ENCODE results near the gene SPATA16.
"Not testable (repeated sequence)": the region's sequence is repeated elsewhere in the genome, so short reads cannot be mapped to it uniquely, and the experiment has no call there.

SPATA16 gene

GRCh38 chr3:173055228-173055933, 85.7 kb downstream of the SPATA16 start:
- DNase-seq: no peak

- DNase-seq: no peak
Observed at GRCh38 chr3:173049360-173049759, 91.7 kb downstream of the SPATA16 start.

- no peak for DNase-seq
Observed at GRCh38 chr3:173045770-173046382, 95.2 kb downstream of the SPATA16 start.

- DNase-seq: no peak
Observed at GRCh38 chr3:173044998-173045397, 96.0 kb downstream of the SPATA16 start.

GRCh38 chr3:173043757-173044156, 97.3 kb downstream of the SPATA16 start:
- no peak for DNase-seq

- DNase-seq: no peak
Observed at GRCh38 chr3:173038484-173038871, 102.6 kb downstream of the SPATA16 start.

- DNase-seq: no peak
Observed at GRCh38 chr3:173037840-173038483, 103.1 kb downstream of the SPATA16 start.

- no peak for DNase-seq
Observed at GRCh38 chr3:173030273-173030672, 110.8 kb downstream of the SPATA16 start.

- no peak for DNase-seq
Observed at GRCh38 chr3:173028351-173028750, 112.7 kb downstream of the SPATA16 start.

- no peak for DNase-seq
Observed at GRCh38 chr3:173027429-173027828, 113.6 kb downstream of the SPATA16 start.

- DNase-seq: no peak
Observed at GRCh38 chr3:173025941-173026340, 115.1 kb downstream of the SPATA16 start.

- DNase-seq: no peak
Observed at GRCh38 chr3:173021547-173022185, 119.4 kb downstream of the SPATA16 start.

GRCh38 chr3:173020128-173020527, 120.9 kb downstream of the SPATA16 start:
- DNase-seq: not testable (repeated sequence)

- no peak for DNase-seq
Observed at GRCh38 chr3:173019378-173019777, 121.7 kb downstream of the SPATA16 start.

- no peak for DNase-seq
Observed at GRCh38 chr3:173018758-173019157, 122.3 kb downstream of the SPATA16 start.

- DNase-seq: no peak
Observed at GRCh38 chr3:173013219-173013832, 127.7 kb downstream of the SPATA16 start.

- DNase-seq: no peak
Observed at GRCh38 chr3:173009410-173009809, 131.6 kb downstream of the SPATA16 start.

- DNase-seq: no peak
Observed at GRCh38 chr3:173008978-173009377, 132.1 kb downstream of the SPATA16 start.

GRCh38 chr3:173007079-173007723, 133.8 kb downstream of the SPATA16 start:
- no peak for DNase-seq

- DNase-seq: no peak
Observed at GRCh38 chr3:173006006-173006405, 135.0 kb downstream of the SPATA16 start.

- no peak for DNase-seq
Observed at GRCh38 chr3:173004681-173005080, 136.4 kb downstream of the SPATA16 start.

- no peak for DNase-seq
Observed at GRCh38 chr3:173003956-173004355, 137.1 kb downstream of the SPATA16 start.

GRCh38 chr3:173003471-173003870, 137.6 kb downstream of the SPATA16 start:
- DNase-seq: no peak

All from activated CD8-positive, alpha-beta memory T cell treated with anti-CD3 and anti-CD28 coated beads, Interleukin-2, amount 50 U/mL, for 48 hours (primary cell).